CD4-positive, alpha-beta T cell (primary cell): ENCODE results near the gene BORCS5. TPM values are rescaled to one million over a fixed set of nuclear protein-coding genes. Genes with fewer than 3 reads are reported as not detected.

Experiments
- ATAC-seq: fragments of 200-7000 bp; cut with Tn5 transposase; one replicate; pipeline ENCODE4 v1.10.0; 2022; ENCODE audit warnings: mild to moderate bottlenecking; ENCODE audit not compliant: poor library complexity
- CTCF ChIA-PET: fragments of 350-600 bp; sonication (Branson Sonifier 250); formaldehyde crosslinking; loops from one replicate; lab custom pipeline; 2021; ENCODE audit warnings: antibody characterized with exemption, inconsistent platforms; lab: Charles Lee
- POLR2A ChIA-PET: fragments of 350-600 bp; sonication (Branson Sonifier 250); formaldehyde crosslinking; loops from one replicate; lab custom pipeline; 2021; ENCODE audit warnings: antibody characterized with exemption, inconsistent platforms; lab: Charles Lee
- DNase-seq, 14 experiments: peaks; one replicate each; pipeline ENCODE4 v3.0.0-alpha.2; 2013 to 2020; ENCODE audit warnings: mixed read lengths in 2 of 14
- H3K27ac ChIP-seq, 2 donors: one replicate each; pipeline versions ENCODE4 v1.5.1 to v1.7.0; 2013; ENCODE audit warnings: low read length in 2 of 2, low read depth in 1 of 2, mild to moderate bottlenecking in 1 of 2
- H3K27me3 ChIP-seq, 2 experiments: 1 replicate in 1 of 2; 2 replicates in 1 of 2; pipeline versions ENCODE4 v1.6.1 to v1.7.0; 2013; ENCODE audit warnings: low read length in 2 of 2, control low read depth in 1 of 2, mild to moderate bottlenecking in 1 of 2, moderate library complexity in 1 of 2; ENCODE audit not compliant: insufficient read depth in 2 of 2, control insufficient read depth in 1 of 2
- H3K36me3 ChIP-seq: one replicate; pipeline ENCODE4 v1.6.1; 2013; ENCODE audit warnings: low read length, control low read depth; ENCODE audit not compliant: insufficient read depth
- H3K4me1 ChIP-seq: one replicate; pipeline ENCODE4 v1.6.1; 2013; ENCODE audit warnings: low read length, control low read depth; ENCODE audit not compliant: insufficient read depth
- H3K4me3 ChIP-seq: one replicate; pipeline ENCODE4 v1.5.1; 2013; ENCODE audit warnings: mild to moderate bottlenecking, low read length, moderate library complexity
- H3K9me3 ChIP-seq, 2 experiments: 1 replicate in 1 of 2; 2 replicates in 1 of 2; pipeline versions ENCODE4 v1.6.1 to v1.7.0; 2013; ENCODE audit warnings: low read length in 2 of 2, mild to moderate bottlenecking in 2 of 2, control low read depth in 1 of 2, moderate library complexity in 1 of 2; ENCODE audit not compliant: control insufficient read depth in 1 of 2, insufficient read depth in 1 of 2
- H3K27ac Mint-ChIP-seq: one replicate; pipeline ENCODE4 v1.8.0; 2020; ENCODE audit warnings: mixed read lengths
- H3K27me3 Mint-ChIP-seq: one replicate; pipeline ENCODE4 v1.8.0; 2021; ENCODE audit warnings: mixed read lengths
- H3K36me3 Mint-ChIP-seq: one replicate; pipeline ENCODE4 v1.8.0; 2021; ENCODE audit warnings: low read depth, mixed read lengths
- H3K4me1 Mint-ChIP-seq: one replicate; pipeline ENCODE4 v1.8.0; 2021; ENCODE audit warnings: low read depth, mixed read lengths
- H3K4me3 Mint-ChIP-seq: one replicate; pipeline ENCODE4 v1.8.0; 2020; ENCODE audit warnings: mild to moderate bottlenecking, mixed read lengths
- H3K9me3 Mint-ChIP-seq: one replicate; pipeline ENCODE4 v1.8.0; 2020; ENCODE audit warnings: mixed read lengths
- CTCF ChIP-seq: fragments of 200-600 bp; IDR thresholded peaks from one replicate; pipeline ENCODE4 v1.8.0; 2022; ENCODE audit warnings: antibody characterized with exemption, mild to moderate bottlenecking
- intact Hi-C, 2 experiments: fragments of 100-400 bp; cut with DNase I in 1 of 2; cut with micrococcal nuclease in 1 of 2; formaldehyde crosslinking; loops; one replicate each; pipeline versions ENCODE4 v1.15.1 to v1.9.0; 2023 to 2025; cut with DNase I, micrococcal nuclease
- total RNA-seq, 174 experiments: library from RNA in 2 of 174; stranded (reverse) in 2 of 174; gene quantifications; one replicate each; pipeline ENCODE4 v1.2.3 and lab custom pipeline; 2021 to 2026

The BORCS5 gene
- total RNA-seq, 2 experiments from 2014 or later = 36.4 to 39.3 TPM

- CTCF ChIA-PET = interaction anchor here (0.5 kb wide), 1 partner anchor 496 kb away, joined by 3 read pairs; no protein-coding TSS in a partner anchor
- peaks cover 45% of the 10 kb centered on the region for H3K36me3 Mint-ChIP-seq
- H3K36me3 ChIP-seq = no peaks in the 10 kb centered on the region
- TF ChIP-seq CTCF = no peak
- no peak overlapping the region for H3K27ac ChIP-seq
- no peaks in the 10 kb centered on the region for H3K27me3 ChIP-seq
- peaks cover 69% of the 10 kb centered on the region for H3K4me1 Mint-ChIP-seq
- intact Hi-C loops = no loop called here
- no peaks in the 10 kb centered on the region for H3K9me3 Mint-ChIP-seq
- no peak overlapping the region for H3K4me3 Mint-ChIP-seq
- H3K27me3 Mint-ChIP-seq = no peaks in the 10 kb centered on the region
- POLR2A ChIA-PET = interaction anchor here (0.5 to 0.9 kb wide), 2 partner anchors 10 to 161 kb away, joined by 3 read pairs; no protein-coding TSS in a partner anchor
- DNase-seq (no peak), ATAC-seq (no peak)
- H3K4me1 ChIP-seq = peaks cover 5% of the 10 kb centered on the region
- no peaks in the 10 kb centered on the region for H3K9me3 ChIP-seq
- no peak overlapping the region for H3K4me3 ChIP-seq
- H3K27ac Mint-ChIP-seq = no peak overlapping the region
These were observed 43.0 kb downstream of the BORCS5 start for GRCh38 chr12:12399776-12400305.

GRCh38 chr12:12400793-12401192, 43.9 kb downstream of the BORCS5 start:
- Mint-ChIP-seq H3K27ac (no peak overlapping the region), H3K4me1 (peaks cover 65% of the 10 kb centered on the region), H3K4me3 (no peak overlapping the region), H3K27me3 (no peaks in the 10 kb centered on the region), H3K9me3 (no peaks in the 10 kb centered on the region), H3K36me3 (peaks cover 46% of the 10 kb centered on the region)
- H3K27me3 ChIP-seq = no peaks in the 10 kb centered on the region
- H3K4me3 ChIP-seq = no peak overlapping the region
- no peak for TF ChIP-seq CTCF
- H3K36me3 ChIP-seq = no peaks in the 10 kb centered on the region
- ATAC-seq = no peak
- no peaks in the 10 kb centered on the region for H3K9me3 ChIP-seq
- POLR2A ChIA-PET = interaction anchor here (1.1 kb wide), 1 partner anchor 313 kb away, joined by 3 read pairs; no protein-coding TSS in a partner anchor
- H3K27ac ChIP-seq = no peak overlapping the region
- intact Hi-C loops = no loop called here
- CTCF ChIA-PET = interaction anchor here (1.2 kb wide), 1 partner anchor 9 kb away, joined by 3 read pairs; no protein-coding TSS in a partner anchor
- peaks cover 5% of the 10 kb centered on the region for H3K4me1 ChIP-seq
- DNase-seq = no peak

GRCh38 chr12:12403264-12404248, 46.7 kb downstream of the BORCS5 start:
- Mint-ChIP-seq H3K27ac (peak overlapping the region; percentile 60), H3K27me3 (no peaks in the 10 kb centered on the region), H3K36me3 (peaks cover 39% of the 10 kb centered on the region), H3K9me3 (peaks cover 3% of the 10 kb centered on the region), H3K4me1 (peaks cover 67% of the 10 kb centered on the region), H3K4me3 (no peak overlapping the region)
- H3K9me3 ChIP-seq = no peaks in the 10 kb centered on the region
- ChIA-PET CTCF (interaction anchor here (0.9 to 1.6 kb wide), 3 partner anchors 8 to 76 kb away, joined by 3 to 4 read pairs (median 3); no protein-coding TSS in a partner anchor), POLR2A (interaction anchor here (0.8 to 1.5 kb wide), 5 partner anchors 8 to 322 kb away, joined by 3 to 4 read pairs (median 3); partner anchors contain the start of gene DUSP16)
- DNase-seq = peak in 2 of 14 experiments; percentile 40 to 46
- ATAC-seq = peak; percentile 83
- H3K27ac ChIP-seq = no peak overlapping the region
- no peaks in the 10 kb centered on the region for H3K27me3 ChIP-seq
- H3K4me1 ChIP-seq = peaks cover 5% of the 10 kb centered on the region
- H3K36me3 ChIP-seq = no peaks in the 10 kb centered on the region
- intact Hi-C loops = no loop called here
- no peak overlapping the region for H3K4me3 ChIP-seq
- no peak for TF ChIP-seq CTCF
